IPS-NIHi7 (cell line): ENCODE measurements around the gene ACLY.
"Not testable (repeated sequence)": the region's sequence is repeated elsewhere in the genome, so short reads cannot be mapped to it uniquely, and the experiment has no call there.

Experiments
- DNase-seq: peaks from one replicate; pipeline ENCODE4 v3.0.0; 2012; ENCODE audit warnings: mixed read lengths; ENCODE audit errors: extremely low spot score

The ACLY gene

DNA sequence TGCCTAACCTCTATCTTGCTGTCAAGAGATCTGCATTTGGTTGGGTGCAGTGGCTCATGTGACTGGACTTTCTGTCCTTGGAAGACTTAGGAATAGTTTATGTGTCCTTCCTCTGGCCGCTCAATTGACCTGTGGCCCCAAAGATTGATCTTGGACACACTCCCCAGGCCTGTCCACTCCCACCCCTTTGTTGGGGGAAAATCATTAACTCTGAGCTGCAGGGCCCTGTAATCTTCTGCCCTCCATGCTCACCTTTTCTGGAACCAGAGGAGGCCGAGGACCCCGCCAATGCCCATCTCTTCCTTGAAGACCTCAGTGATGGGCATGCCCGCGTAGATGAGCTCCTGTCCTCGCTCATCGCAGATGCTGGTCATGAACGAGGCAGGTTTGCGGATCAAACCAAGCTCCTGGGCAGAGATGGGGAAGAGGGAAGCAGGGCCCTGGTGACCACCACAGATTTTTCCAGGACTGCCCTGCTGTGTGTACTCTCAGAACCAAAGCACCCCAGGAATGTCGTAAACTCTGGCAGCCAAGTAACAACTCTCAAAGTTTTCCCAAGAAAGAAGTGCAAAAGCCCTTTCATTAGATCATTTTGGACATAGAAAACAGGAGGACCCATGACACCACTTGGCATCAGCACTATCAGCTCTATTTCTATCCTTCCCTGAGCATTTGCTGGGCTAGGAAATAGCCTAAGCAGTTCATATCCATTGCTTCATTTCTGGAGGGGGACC, 45.0 kb downstream of the ACLY start:
- DNase-seq: no peak

DNA sequence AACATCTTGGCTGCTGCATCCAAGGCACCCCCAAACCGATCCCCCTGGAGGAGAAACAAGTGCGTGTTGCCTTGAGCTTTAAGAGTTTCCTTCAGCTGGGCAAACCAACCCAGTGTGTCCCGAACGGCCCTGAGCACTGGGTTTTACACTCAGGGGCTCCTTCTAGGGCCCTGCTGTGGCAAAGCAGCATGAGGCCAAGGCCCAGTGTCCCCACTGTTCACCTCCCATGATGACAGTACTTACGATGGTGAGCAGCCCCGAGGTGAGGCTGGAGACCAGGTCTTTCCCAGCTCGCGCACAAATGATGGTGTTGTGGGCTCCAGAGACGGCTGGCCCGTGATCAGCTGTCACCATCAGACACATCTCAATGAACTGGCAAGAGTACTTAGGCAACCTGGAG, 47.0 kb downstream of the ACLY start:
- no peak for DNase-seq

- no peak for DNase-seq
Observed at GRCh38 chr17:41870627-41871026, 48.1 kb downstream of the ACLY start.

DNA sequence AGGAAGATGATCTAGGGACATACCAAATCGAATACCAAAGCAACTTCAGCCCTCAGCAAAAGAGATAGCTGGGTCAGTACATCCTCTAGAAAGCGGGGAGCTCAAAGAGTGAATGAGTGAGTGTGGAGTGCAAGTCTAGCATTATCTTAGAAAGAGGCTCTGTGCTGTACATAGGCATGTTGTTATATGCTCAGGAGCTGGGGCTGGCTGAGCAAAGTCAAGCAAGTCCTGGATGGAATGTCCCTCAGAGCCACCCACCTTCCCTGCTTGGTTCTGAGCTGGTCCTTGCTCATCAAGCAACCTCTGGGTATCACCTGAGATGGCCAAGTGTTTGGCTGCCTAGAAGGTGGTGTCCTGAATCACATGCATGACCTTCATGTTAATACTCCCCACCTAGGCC, 48.7 kb downstream of the ACLY start:
- DNase-seq: no peak

- no peak for DNase-seq
Observed at GRCh38 chr17:41869426-41869825, 49.3 kb downstream of the ACLY start.

GRCh38 chr17:41868568-41868967, 50.2 kb downstream of the ACLY start:
- no peak for DNase-seq

DNA sequence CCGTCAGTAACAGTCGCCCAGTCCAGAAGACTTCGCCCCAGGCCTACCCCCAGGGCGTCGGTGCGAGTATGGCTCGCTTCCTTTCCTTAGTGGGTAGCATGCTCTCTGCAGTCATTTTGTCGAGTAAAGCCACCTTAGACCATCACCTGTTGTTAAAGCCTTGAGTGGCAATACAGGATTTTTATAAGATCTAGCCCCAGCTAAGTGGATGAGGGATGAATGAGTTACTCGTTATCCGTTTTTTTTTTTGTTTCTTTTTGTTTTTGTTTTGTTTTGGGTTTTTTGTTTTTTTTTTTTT, 53.2 kb downstream of the ACLY start:
- DNase-seq: no peak

- peak; percentile 95 for DNase-seq
Observed at GRCh38 chr17:41864836-41865595, 53.7 kb downstream of the ACLY start, which contains the start of gene KLHL11. Gene KLHL11, minus strand, starts transcription at chr17:41865423. Its CDS starts 53 bp downstream, at chr17:41865370.

DNA sequence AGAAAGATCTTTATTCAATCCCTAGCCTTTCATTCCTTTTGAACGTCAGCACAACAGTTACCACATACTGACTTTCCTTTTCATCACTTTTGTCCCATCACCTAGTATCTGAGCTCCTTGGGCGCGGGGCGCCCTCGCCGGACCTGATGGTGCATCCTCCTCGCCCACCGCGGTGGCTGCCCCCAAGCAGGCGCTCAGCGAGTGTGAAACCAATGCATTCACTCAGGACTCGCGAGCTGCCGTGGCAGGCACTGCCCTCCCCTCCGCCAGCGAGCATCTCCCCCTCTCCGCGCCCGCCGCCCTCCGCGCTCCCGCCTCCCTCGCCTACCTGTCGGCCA, 54.3 kb downstream of the ACLY start:
- DNase-seq: no peak

- DNase-seq: no peak
Observed at GRCh38 chr17:41863074-41863848, 55.5 kb downstream of the ACLY start.

DNA sequence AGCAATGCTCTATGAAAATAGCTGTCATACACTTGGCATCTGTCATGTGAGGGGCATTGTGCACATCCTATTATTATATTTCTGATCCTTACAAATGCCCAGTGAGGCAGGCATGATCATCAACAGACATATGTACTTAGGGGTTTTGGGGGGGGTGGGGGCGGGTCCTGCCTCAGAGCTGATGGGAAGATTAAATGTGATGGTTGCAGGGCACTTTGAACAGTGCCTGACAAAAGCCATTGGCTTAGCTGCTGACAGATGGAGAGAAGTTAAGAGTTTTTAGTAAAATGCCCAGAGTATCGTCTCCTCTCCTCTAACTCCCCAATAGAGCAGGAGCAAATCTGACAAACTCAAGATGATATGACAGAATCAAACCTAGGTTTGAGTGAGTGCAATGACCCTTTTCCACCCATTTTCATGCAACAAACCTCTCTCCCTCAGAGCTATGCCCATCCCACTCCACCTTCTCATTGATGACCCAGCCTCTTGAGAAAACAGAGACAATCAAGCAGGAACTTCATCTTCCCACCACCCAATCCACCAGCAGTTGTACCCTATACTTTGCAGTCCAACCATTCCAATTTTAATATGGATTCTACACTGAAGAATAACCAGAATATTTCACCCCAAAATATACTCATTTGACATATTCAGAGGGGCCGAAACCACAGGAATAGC, 58.4 kb downstream of the ACLY start:
- DNase-seq: no peak

GRCh38 chr17:41851382-41851781, 67.4 kb downstream of the ACLY start:
- not testable (repeated sequence) for DNase-seq

DNA sequence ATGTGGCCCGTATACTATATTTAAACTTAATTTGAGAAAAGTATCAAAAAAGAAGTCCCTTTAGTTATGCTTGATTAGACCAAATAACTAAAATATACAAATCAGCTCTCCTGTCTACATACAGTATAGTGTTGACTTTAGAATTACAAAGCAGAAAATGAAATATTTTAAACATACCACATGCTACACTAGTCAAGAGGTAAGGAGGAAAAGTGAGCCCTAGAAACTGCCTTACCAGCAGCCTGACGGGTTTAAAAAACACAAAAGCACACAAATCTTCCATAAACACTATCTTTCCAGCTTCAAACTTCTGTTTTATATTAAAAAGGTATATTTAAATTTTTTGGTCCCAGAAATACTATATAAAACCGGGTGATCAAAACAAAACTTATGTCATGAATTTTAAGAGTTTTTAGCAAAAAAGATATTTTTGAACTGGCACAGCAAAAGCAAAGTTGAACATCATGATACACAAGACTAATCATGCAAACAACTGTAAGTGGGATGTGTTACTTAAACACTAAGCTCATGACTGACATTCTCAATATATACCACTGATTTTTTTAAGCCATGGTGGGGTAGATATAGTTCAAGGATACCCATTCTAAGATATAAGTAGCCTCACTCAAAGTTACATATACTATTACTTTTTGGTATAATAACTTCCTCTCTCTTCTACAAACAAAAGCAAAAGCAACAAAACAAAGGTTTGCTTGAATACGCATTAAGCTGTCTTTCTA, 69.3 kb downstream of the ACLY start:
- DNase-seq: no peak

GRCh38 chr17:41848788-41849187, 70.0 kb downstream of the ACLY start:
- no peak for DNase-seq

DNA sequence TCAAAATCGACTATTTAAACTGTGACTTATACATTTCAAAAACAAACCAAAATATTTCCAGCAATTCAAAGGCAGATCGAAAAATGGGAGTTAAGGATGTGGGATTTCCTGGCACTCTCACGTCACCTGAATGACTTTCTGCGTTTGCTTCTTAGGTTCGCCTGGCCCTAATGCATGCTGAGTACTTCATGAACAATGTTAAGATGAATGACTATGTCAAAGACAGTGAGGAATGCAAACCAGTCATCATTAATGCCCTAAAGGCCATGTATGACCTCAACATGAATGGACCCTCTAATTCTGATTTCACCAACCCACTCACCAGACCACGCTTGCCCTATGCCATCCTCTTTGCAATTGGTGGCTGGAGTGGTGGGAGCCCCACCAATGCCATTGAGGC, 73.8 kb downstream of the ACLY start:
- DNase-seq: no peak

DNA sequence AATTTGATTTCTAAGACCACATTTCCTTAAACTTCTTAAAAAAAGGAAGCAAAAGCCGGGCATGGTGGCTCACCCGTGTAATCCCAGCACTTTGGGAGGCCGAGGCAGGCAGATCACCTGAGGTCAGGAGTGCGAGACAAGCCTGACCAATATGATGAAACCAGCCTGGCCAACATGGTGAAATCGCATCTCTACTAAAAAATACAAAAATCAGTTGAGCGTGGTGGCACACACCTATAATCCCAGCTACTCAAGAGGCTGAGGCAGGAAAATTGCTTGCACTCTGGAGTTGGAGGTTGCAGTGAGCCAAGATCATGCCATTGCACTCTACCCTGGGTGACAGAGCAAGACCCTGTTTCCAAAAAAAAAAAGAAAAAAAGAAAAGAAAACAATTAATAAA, 78.0 kb downstream of the ACLY start:
- not testable (repeated sequence) for DNase-seq

DNA sequence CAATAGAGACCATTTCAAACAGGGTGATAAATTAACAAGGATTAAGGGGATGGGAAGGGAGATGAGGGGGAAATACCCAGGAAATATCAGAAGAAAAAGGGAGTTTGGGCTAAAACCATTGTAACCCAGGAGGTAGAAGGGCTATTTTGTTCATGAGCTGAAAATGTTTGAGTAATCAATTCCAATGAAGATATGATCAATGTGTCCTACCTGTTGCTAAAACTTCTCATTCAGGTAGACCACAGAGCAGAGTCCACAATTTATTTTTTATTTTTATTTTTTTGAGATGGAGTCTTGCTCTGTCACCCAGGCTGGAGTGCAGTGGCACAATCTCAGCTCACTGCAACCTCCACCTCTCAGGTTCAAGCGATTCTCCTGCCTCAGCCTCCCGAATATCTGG, 79.3 kb downstream of the ACLY start:
- DNase-seq: not testable (repeated sequence)

DNA sequence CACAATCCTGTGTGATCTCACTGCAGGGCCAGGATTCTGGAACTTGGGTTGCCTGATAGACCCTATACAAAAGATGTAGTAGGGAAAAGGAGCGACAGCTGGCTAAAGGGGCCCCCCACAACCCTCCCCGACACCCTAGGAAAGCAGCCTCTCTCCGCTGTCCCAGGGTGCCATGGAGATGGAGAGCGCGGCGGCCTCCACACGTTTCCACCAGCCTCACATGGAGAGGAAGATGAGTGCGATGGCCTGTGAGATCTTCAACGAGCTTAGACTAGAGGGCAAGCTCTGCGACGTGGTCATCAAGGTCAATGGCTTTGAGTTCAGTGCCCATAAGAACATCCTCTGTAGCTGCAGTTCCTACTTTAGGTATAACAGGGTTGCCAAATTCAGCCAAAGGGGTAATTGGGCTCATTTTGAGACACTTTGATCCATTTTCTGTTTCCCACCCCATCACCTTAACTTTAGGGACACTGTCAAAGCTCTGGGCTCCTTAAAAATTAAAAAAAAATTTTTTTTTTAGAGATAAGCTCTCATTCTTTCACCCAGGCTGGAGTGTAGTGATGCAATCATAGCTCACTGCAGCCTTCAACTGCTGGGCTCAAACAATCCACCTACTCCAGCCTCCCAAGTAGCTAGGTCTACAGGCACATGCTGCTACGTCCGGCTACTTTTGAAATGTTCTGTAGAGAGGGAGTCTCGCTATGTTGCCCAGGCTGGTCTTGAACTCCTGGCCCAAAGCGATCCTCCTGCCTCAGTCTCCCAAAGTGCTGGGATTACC, 80.8 kb downstream of the ACLY start, which contains the start of gene KLHL10:
Gene KLHL10, plus strand, starts transcription at position 65 of the 778 bp plus-strand sequence. Its CDS starts 108 bp downstream, at position 173.
- no peak for DNase-seq

- no peak for DNase-seq
Observed at GRCh38 chr17:41836550-41837196, 82.1 kb downstream of the ACLY start.
